ENCODE data around the gene ZNF12.
"Not testable (repeated sequence)": the region's sequence is repeated elsewhere in the genome, so short reads cannot be mapped to it uniquely, and the experiment has no call there.

ZNF12 gene

DNA sequence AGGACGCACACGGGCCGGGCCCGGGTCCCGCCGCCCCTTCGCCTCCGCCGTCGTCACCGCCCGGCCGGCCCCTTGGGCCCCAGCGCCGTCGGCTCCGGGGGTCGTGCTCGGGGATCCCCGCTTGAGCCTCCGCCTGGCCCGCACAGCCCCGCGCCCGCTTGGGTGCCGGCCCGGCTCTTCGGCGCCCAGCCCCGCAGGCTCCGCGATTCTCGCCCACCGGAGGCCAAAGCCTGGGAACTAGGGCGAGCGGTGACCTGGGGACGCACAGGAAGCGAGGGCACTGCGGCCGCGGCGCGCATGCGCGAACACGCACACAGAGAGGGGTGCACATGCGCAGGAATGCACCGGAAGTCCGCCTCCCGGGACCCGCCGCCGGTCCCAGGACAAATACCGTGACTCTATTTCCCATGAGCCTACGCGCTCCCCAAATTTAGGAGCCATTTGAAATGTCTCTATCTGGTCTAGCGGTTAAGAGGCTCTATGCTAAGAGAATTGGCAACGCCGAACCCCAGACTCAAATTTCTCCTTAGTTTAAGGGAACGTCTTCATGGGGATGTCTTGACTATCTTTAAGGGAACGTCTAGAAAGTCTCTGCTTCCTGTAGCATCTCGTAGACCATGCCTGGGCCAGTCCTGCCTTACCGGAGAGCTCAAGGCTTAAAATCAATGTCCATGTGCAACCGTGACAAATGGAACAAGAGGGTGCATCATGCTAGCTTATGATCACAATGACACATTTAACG, at the start of gene ZNF12:
Gene ZNF12, minus strand, starts transcription at position 282 of the 742 bp plus-strand sequence. CDS start 1,774 bp downstream, outside the sequence.
- DNase-seq (ENCODE audit: low read depth): peak; percentile 91

DNA sequence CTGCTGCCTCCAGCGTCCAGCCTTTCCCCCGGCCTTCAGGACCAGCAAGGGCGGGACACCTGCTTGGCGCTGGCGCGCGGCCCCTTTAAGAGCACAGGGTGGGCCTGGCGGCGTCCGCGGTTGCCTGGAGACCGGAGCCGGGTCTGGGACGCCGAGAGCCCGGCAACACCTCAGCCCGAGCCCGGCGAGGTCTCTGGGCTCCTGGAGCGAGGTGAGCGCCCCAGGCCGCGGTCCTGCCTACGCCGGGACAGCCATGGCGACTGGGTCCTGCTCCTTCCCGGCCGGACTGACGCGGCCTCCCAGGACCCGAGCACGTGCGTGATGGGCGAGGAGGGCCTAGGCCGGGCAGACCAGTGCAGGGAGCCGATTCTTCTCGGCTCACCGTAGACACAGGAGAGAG, 47.2 kb upstream of the ZNF12 start, which contains the start of gene RSPH10B2:
Gene RSPH10B2, plus strand, starts transcription at position 140 of the 400 bp plus-strand sequence. CDS start 3,575 bp downstream, outside the sequence.
- DNase-seq (ENCODE audit: low read depth): not testable (repeated sequence)

DNA sequence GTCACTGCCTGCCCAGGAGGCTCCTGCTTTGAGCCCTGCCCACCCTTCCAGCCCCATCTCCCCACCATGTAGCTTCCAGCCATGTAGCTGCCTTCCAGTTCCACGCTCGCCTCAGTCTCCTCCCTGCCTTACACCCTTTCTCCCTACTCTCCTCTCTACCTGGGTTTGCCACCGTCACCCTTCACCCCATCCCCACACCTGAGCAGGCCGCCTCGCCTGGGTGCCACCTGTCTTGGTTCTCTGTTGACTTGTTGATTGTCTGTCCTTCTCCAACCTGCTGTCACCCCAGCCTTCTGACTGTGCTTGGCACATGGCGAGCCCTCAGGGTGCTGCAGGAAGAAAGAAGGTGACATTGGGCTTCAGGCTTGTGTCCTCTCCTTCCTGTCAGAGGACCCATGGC, 43.4 kb upstream of the ZNF12 start:
- DNase-seq (ENCODE audit: low read depth): not testable (repeated sequence)

DNA sequence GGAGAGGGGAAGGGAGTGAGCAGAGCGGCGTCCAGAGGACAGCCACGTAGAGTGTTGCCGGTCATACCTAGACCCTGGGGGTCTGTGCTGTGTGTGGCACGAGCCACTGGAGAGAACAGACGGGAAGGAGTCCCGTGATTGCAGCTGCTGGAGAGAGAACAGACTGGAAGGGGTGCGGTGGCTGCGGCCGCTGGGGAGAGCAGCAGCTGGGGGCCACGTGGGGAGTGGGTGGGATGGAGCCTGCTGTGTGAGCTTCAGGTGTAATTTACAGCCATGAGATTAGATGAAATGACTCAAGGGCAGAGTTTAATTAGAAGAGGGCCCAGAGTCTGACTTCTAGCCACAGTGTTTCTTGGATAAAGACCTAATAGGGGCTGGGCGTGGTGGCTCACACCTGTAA, 42.6 kb upstream of the ZNF12 start:
- not testable (repeated sequence) for DNase-seq (ENCODE audit: low read depth)

DNA sequence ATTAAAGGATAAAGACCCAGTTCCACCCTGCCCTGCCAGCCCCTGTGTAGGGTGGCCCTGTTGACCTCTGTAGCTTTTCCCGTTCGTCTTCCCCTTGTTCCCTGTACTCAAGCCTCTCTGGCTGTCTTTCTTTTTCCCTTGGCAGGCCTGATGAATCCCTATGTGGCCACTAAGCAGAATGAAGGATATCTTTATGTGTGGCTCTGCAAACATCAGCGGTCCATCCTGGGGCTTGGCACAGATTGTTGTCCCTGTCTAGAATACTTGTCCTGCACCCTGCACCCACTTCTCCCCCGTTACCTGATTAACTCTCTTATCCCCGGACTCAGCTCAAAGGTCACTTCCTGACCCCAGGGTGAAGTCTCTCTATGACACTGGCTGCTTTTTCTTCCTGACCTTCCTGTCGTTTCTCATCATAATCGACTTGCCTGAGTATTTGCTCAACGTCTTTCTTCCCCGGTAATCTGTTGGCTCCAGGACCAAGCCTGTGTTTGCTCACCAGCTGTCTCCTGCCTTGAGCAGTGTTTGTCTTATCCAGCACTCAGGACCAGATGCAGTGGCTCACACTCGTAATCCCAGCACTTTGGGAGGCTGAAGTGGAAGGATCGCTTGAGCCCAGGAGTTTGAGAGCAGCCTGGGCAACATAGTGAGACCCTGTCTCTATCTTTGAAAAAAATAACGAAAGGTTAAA, 37.8 kb upstream of the ZNF12 start:
- not testable (repeated sequence) for DNase-seq (ENCODE audit: low read depth)

DNA sequence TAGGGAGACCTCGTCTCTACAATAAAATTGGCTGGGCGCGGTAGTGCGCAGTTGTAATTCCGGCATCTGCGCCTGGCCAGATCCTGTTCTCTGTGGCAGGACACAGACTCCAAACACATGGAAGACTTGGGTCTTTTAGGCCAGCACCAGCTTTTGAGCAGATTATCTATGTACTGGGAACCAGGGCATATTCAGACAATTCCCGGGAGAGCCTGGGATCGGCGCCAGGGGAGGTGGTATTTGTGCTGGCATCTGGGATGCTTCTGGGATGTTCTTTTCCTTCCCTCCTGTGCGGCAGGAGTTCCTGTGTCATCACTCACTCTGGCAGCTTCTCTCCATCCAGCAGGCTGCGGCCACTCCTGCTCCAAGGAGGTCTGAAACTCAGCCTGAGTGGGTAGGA, 31.7 kb upstream of the ZNF12 start:
- DNase-seq (ENCODE audit: low read depth): not testable (repeated sequence)

DNA sequence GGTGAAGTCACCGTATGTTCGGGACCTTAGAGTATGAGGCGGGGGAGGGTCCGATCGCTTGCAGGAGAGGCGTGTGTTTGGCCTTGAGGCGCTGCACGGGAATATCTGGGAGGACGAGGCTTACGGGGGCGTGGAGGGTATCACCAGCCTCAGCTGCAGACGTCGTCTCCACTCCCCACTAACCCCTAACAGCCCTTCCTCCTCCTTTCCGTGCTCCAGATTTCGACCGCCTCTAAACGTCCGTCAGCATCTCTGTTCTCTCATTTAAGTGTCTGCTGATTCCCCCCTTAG, 23.5 kb upstream of the ZNF12 start:
- DNase-seq (ENCODE audit: low read depth): no peak

DNA sequence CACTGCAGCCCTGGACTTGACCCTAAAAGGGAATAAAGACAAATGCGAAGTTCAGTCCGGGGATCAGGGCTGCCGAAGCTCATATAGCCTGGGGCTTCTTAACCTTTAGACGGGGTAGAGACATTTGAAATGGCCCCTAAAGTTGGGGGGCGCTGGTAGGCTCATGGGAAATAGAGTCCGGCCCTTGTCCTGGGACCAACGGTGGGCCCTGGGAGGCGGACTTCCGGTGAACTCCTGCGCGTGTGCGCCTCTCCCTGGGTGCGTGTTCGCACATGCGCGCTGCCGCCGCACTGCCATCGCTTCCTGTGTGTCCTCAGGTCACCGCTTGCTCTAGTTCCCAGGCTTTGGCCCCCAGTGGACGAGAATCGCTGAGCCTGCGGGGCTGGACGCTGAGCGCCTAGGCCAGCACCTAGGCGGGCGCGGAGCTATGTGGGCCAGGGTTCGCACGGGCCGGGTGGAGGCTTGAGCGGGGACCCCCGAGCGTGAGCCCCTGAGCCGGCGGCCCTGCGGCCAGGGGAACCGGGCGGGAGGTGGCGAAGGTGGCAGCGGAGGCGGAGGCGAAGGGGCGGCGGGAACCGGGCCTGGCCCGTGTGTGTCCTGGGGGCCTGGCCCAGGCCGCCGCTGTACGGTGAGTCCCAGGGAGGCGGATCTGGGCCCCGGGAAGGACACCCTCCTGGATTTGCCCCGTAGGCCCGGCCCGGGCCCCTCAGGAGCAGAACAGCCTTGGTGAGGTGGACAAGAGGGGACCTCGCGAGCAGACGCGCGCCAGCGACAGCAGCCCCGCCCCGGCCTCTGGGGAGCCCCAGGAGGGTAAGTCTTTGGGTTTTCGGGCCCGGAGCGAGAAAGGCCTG, 23.0 kb upstream of the ZNF12 start:
- DNase-seq (ENCODE audit: low read depth): peak; percentile 67

DNA sequence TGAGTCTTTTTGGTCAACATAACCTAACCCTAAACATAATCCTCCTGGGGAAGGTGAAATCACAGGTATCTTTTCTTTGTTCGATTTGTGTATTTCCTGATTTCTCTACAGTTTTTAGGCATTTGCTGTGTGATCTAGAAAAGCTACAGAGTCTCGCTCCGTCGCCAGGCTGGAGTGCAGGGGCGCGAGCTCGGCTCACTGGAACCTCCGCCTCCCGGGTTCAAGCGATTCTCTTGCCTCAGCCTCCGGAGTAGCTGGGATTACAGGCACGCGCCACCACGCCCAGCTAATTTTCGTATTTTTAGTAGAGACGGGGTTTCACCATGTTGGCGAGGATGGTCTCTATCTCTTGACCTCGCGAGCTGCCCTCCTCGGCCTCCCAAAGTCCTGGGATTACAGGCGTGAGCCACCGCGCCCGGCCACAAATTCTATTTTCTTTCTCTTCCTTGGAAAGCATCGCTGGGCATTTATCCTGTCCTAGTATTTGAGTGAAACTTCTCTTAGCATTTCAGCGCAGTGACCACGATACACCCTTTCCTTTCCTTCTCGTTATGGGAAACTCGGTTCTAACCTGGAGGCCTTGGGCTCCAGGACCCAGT, 22.2 kb upstream of the ZNF12 start:
- DNase-seq (ENCODE audit: low read depth): not testable (repeated sequence)

DNA sequence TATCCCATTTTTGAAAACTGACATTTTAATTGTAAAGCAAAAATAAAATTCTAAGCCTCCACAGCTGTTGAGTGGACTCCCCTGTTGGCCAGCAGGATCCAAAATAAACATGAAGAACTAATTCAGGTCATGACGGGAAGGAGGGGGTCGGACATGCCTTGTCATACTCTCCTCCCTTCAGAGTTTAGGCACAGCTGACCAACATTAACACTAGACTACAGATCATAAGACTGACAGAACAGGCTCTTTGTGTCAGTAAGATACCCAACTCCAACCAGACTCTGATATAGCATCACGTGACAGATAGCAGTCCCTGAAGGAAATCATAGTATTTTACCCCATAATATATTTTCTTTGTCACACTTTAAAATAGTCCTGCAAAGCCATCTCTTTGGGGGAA, 20.9 kb upstream of the ZNF12 start:
- DNase-seq (ENCODE audit: low read depth): no peak

DNA sequence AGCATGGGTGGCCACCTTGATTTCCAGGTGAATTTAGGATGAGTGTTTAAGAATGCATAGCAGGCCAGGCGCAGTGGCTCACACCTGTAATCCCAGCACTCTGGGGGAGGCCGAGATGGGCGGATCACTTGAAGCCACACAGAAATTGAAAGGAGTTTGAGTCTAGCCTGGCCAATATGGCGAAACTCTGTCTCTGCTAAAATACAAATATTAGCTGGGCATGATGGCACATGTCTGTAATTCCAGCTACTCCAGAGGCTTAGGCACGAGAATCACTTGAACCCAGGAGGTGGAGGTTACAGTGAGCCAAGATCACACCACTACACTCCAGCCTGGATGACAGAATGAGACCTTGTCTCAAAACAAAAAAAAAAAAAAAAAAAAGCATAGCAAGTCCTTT, 19.6 kb upstream of the ZNF12 start:
- not testable (repeated sequence) for DNase-seq (ENCODE audit: low read depth)

DNA sequence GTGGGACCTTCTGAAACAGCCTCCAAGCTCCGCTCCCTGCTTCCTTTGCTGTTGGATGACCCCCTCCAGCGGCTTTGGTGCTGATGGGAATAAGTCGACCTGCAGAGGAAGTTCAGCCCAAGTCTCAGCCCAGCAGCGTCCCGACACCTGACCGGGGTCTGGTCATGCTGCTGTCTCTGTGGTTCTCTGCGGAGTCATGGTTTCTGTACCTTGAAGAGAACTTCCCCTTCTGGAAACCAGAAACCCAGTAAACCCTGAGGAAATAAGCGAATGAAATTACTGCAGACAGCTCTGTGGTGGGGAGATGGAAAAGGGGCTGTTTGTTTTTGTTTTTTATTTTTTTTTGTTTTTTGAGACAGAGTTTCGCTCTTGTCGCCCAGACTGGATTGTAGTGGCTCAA, 18.3 kb upstream of the ZNF12 start:
- no peak for DNase-seq (ENCODE audit: low read depth)

DNA sequence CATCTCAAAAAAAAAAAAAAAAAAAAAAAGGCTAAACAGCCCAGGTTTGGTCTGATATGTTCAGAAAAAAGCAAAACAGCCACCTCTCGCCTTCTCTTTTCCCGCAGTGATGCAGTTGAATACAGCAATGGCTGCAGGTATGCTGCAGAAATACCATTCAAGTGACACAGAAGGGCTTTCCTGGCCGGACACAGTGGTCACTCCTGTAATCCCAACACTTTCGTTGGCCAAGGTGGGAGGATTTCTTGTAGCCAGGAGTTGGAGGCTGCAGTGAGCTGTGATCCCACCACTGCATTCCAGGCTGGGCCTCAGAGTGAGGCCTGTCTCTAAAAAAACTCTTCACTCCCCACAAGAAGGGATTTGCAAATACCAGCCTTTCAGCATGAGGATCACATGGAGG, 17.6 kb upstream of the ZNF12 start:
- not testable (repeated sequence) for DNase-seq (ENCODE audit: low read depth)

DNA sequence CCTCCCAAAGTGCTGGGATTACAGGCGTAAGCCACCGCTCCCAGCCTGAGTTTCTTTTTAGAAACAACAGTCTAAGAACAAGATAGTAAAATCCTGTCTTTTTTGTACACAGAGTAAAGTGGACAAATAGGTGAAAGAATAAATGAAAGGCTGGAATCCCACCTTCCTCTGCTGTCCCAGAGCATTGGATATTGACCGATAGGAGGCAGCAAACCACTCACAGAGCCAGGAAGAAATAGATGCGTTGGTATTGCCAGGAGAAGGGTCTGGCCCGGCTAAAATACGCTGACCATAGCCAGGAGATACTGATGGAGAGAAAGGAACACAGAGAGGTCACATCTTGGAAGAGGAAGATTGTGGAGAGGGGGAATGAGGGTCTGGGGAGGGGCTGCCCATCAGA, 11.4 kb upstream of the ZNF12 start:
- DNase-seq (ENCODE audit: low read depth): no peak

DNA sequence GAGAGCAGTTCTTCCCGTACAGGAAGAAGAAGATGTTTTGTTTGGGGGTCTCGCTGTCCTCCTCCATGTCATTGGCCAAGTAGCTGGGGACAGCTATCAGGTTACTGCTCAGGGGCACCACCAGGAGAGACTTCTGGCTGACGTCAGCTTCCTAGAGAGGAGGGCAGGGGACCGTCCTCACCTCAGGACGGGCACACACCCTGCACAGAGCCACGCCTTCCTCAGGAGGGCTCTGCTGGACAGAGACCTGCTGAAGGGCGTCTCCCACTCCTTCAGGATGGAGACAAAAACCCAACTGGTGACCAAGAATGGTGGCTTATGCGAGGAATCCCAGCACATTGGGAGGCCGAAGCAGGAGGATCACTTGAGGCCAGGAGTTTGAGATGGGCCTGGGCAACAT, 9.2 kb upstream of the ZNF12 start:
- DNase-seq (ENCODE audit: low read depth): not testable (repeated sequence)

DNA sequence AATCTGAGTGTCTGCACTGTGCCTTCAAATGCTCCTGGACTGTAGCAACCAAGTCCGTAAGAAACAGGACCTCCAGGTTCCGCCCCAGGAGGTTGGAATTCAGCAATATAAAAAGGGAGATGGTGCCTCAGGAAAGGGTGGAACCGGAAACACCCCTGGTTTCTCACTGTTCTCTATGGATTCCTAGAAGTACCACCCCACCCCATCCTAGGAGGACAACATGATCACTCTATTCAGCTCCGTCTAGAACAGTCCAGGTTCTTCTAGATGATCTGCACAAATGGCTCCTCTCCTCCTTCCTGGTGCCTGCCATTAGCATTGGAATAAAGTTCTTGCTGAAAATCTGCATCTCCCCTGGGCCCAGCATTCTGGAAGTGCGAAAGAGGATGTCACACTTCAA, 7.6 kb upstream of the ZNF12 start:
- DNase-seq (ENCODE audit: low read depth): no peak

DNA sequence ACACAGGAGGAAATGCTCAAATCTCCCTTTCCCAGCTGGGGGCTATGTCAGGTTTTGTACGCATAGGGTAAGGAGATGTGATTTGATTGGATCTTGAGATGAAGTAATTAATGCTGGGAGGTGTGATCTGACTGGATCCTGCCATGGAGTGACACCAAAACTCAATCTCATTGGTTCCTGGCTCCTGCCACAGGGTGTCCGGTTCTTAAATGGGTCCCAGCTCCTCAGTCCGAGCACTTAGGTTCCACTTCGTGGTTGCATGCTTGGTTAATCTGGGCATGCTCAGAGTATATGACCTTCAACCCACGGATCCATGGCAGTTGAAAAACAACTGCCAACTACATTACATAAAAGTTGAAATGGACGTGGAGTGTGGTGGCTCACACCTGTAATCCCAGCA, 3.1 kb upstream of the ZNF12 start:
- DNase-seq (ENCODE audit: low read depth): no peak

DNA sequence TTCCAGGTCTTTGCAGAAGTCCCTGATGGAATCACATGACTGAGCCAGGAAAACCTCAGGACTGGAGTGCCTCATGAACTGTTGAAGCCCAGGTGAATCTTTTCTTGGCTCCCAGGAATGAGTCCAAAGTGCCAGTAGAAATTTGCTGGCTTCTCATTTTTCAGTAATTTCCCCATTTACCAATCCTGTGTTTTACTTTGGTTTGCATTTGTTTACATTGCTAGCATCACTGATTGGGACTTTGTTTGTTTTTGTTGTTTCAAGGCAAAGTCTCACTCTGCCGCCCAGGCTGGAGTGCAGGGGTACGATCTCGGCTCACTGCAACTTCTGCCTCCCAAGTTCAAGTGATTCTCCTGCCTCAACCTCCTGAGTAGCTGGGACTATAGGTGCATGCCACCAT, 1.6 kb upstream of the ZNF12 start:
- DNase-seq (ENCODE audit: low read depth): no peak

DNA sequence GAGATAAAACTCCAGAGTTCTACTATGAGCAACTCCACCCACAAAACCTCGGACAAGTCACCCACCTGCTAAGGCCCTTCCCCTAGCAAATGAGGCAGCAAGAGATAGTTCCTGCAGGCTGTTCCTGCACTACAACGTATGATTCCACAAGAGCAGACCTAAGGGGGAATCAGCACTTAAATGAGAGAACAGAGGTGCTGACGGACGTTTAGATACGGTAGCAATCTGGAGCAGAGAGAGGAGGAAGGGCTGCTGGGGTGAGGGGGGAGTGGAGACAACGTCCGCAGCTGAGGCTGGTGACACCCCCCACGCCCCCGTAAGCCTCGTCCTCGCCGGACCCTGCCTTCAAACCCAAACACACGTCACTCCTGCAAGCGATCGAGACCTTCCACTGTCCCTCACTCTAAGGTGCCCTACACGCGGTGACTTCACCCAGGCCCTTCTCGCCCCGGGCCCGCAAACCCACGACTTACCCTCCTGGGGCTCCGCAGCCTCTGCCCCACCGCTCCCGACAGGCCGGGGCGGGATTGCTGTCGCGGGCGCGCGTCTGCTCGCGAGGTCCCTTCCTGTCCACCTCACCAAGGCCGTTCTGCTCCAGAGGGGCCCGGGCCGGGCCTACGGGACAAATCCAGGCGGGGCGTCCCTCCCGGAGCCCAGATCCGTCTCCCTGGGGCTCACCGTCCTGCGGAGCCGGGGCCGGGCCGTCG, 635 bp downstream of the ZNF12 start:
- peak; percentile 7 for DNase-seq (ENCODE audit: low read depth)

DNA sequence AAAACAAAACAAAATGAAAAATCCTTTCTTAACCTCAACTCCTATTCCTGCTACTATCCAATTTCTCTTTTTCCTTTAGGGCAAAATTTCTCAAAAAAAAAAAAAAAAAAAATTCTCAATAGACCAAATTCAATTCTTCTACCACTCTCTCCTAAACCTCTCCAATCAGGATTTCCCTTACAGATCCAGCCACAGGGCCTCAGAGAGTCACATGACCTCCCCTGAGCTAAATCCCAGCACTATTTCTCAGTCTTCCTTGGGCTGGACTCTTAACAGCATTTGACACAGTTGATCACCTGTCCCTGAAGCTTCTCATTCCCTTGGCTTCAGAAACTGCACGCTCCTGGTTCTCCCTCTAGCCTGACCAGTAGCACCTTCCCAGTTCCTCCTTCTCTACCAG, 4.9 kb downstream of the ZNF12 start:
- no peak for DNase-seq (ENCODE audit: low read depth)

DNA sequence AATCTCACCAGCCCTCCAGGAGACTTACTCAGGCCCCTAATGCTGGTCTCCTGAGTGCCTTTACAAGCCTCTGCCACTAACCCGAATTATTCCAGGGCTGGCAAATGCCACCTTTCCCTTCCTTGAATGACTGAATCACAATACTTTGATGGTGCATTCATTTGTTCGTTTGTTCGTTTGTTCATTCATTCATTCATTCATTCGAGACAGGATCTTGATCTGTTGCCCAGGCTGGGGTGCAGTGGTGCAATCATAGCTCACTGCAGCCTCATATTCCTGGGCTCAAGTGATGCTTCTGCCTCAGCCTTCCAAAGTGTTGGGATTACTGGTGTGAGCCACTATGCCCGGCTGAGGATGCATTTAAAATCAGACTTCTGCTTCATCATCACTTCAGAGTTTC, 6.0 kb downstream of the ZNF12 start:
- DNase-seq (ENCODE audit: low read depth): no peak

DNA sequence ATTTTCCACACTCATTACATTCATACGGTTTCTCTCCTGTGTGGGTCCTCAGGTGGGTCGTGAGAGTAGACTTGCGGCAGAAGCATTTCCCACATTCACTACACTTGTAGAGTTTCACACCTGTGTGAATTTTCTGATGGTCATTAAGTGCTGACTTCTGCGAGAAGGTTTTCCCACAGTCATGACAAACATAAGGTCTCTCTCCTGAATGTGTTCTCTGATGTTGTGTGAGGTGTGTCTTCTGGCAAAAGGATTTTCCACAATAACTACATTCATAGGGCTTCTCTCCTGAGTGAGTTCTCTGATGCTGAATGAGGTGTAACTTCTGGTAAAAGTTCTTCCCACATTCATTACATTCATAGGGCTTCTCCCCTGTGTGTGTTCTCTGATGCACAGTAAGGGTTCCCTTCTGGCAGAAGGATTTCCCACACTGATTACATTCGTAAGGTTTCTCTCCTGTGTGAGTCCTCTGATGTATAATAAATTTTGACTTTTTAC, 15.1 kb downstream of the ZNF12 start:
- no peak for DNase-seq (ENCODE audit: low read depth)

Data from activated T-helper 1 cell treated with Interleukin-2 at 50 U/mL for 16 hours (primary cell).